Activated T-cell treated with anti-CD3 and anti-CD28 coated beads, Interleukin-2, amount 50 U/mL, for 4 hours (primary cell): ENCODE data around the gene PDE8B. TPM values are rescaled to one million over a fixed set of nuclear protein-coding genes. Genes with fewer than 3 reads are reported as not detected.
A peak's percentile ranks its signal among the peaks of the same experiment; 100 is the strongest.

Source experiments
- ATAC-seq, 2 donors: fragments of 200-7000 bp; cut with Tn5 transposase; one replicate each; pipeline ENCODE4 v1.10.0; 2021
- DNase-seq: peaks from one replicate; pipeline ENCODE4 v3.0.0-alpha.2; 2020
- H3K27me3 Mint-ChIP-seq: one replicate; pipeline ENCODE4 v1.8.0; 2021; ENCODE audit warnings: low read depth, mixed read lengths
- H3K36me3 Mint-ChIP-seq: one replicate; pipeline ENCODE4 v1.8.0; 2022; ENCODE audit warnings: mixed read lengths; ENCODE audit not compliant: insufficient read depth
- H3K4me1 Mint-ChIP-seq: one replicate; pipeline ENCODE4 v1.8.0; 2021; ENCODE audit warnings: low read depth, mixed read lengths
- H3K4me3 Mint-ChIP-seq: one replicate; pipeline ENCODE4 v1.8.0; 2021; ENCODE audit warnings: mild to moderate bottlenecking, moderate library complexity, mixed read lengths
- H3K9me3 Mint-ChIP-seq: one replicate; pipeline ENCODE4 v1.8.0; 2021; ENCODE audit warnings: mixed read lengths
- total RNA-seq, 3 donors: library from RNA; stranded (reverse); gene quantifications; one replicate each; pipeline ENCODE4 v1.2.1, GENCODE V29; 2021

The PDE8B gene
- total RNA-seq, 3 donors from 2014 or later = not detected

GRCh38 chr5:77177576-77177975 lies 32.9 kb upstream of the PDE8B start:
- Mint-ChIP-seq H3K4me3 (no peak overlapping the region), H3K4me1 (no peaks in the 10 kb centered on the region), H3K36me3 (no peaks in the 10 kb centered on the region), H3K27me3 (peaks cover 35% of the 10 kb centered on the region), H3K9me3 (no peaks in the 10 kb centered on the region)
- ATAC-seq (no peak), DNase-seq (no peak)

GRCh38 chr5:77180167-77181081 lies 30.1 kb upstream of the PDE8B start:
- ATAC-seq = peak; percentile 32 to 46
- Mint-ChIP-seq H3K4me1 (no peaks in the 10 kb centered on the region), H3K9me3 (peaks cover 3% of the 10 kb centered on the region), H3K36me3 (no peaks in the 10 kb centered on the region), H3K4me3 (no peak overlapping the region), H3K27me3 (peaks cover 48% of the 10 kb centered on the region)
- DNase-seq = no peak

- Mint-ChIP-seq H3K4me1 (no peaks in the 10 kb centered on the region), H3K4me3 (no peak overlapping the region), H3K36me3 (no peaks in the 10 kb centered on the region), H3K27me3 (peaks cover 51% of the 10 kb centered on the region), H3K9me3 (peaks cover 3% of the 10 kb centered on the region)
- no peak for ATAC-seq
- DNase-seq = no peak
These were observed 29.3 kb upstream of the PDE8B start for GRCh38 chr5:77181173-77181572.

GRCh38 chr5:77181596-77182304 lies 28.7 kb upstream of the PDE8B start:
- Mint-ChIP-seq H3K4me3 (no peak overlapping the region), H3K4me1 (no peaks in the 10 kb centered on the region), H3K9me3 (peaks cover 3% of the 10 kb centered on the region), H3K36me3 (no peaks in the 10 kb centered on the region), H3K27me3 (peaks cover 51% of the 10 kb centered on the region)
- ATAC-seq (no peak), DNase-seq (no peak)

- DNase-seq (no peak), ATAC-seq (no peak)
- Mint-ChIP-seq H3K9me3 (peaks cover 3% of the 10 kb centered on the region), H3K4me3 (no peak overlapping the region), H3K4me1 (no peaks in the 10 kb centered on the region), H3K36me3 (no peaks in the 10 kb centered on the region), H3K27me3 (peaks cover 51% of the 10 kb centered on the region)
These were observed 28.1 kb upstream of the PDE8B start for GRCh38 chr5:77182367-77182766.

GRCh38 chr5:77186652-77187370 lies 23.7 kb upstream of the PDE8B start:
- H3K27me3 Mint-ChIP-seq = peaks cover 25% of the 10 kb centered on the region
- ATAC-seq (no peak), DNase-seq (no peak)
- H3K36me3 Mint-ChIP-seq = no peaks in the 10 kb centered on the region
- H3K4me3 Mint-ChIP-seq = no peak overlapping the region
- no peaks in the 10 kb centered on the region for H3K4me1 Mint-ChIP-seq
- H3K9me3 Mint-ChIP-seq = peaks cover 3% of the 10 kb centered on the region

- Mint-ChIP-seq H3K4me1 (no peaks in the 10 kb centered on the region), H3K36me3 (no peaks in the 10 kb centered on the region), H3K9me3 (peaks cover 3% of the 10 kb centered on the region), H3K4me3 (no peak overlapping the region), H3K27me3 (peaks cover 7% of the 10 kb centered on the region)
- ATAC-seq = no peak
- no peak for DNase-seq
These were observed 21.1 kb upstream of the PDE8B start for GRCh38 chr5:77189421-77189820.

- ATAC-seq = no peak
These were observed 17.9 kb upstream of the PDE8B start for GRCh38 chr5:77192441-77193050.

GRCh38 chr5:77194762-77195161 lies 15.7 kb upstream of the PDE8B start:
- H3K9me3 Mint-ChIP-seq = peaks cover 18% of the 10 kb centered on the region
- H3K36me3 Mint-ChIP-seq = no peaks in the 10 kb centered on the region
- no peaks in the 10 kb centered on the region for H3K4me1 Mint-ChIP-seq
- peaks cover 9% of the 10 kb centered on the region for H3K27me3 Mint-ChIP-seq
- DNase-seq (no peak), ATAC-seq (no peak)
- no peak overlapping the region for H3K4me3 Mint-ChIP-seq

More at GRCh38 chr5:77192441-77193050, 17.9 kb upstream of the PDE8B start:
- no peak for DNase-seq
- no peaks in the 10 kb centered on the region for H3K36me3 Mint-ChIP-seq
- peaks cover 6% of the 10 kb centered on the region for H3K9me3 Mint-ChIP-seq
- H3K4me3 Mint-ChIP-seq = no peak overlapping the region
- H3K4me1 Mint-ChIP-seq = no peaks in the 10 kb centered on the region
- H3K27me3 Mint-ChIP-seq = peaks cover 8% of the 10 kb centered on the region

GRCh38 chr5:77197840-77198554 lies 12.5 kb upstream of the PDE8B start:
- no peaks in the 10 kb centered on the region for H3K36me3 Mint-ChIP-seq
- no peak for DNase-seq
- no peak overlapping the region for H3K4me3 Mint-ChIP-seq
- peaks cover 18% of the 10 kb centered on the region for H3K9me3 Mint-ChIP-seq
- ATAC-seq = no peak
- H3K27me3 Mint-ChIP-seq = peaks cover 9% of the 10 kb centered on the region
- H3K4me1 Mint-ChIP-seq = peaks cover 1% of the 10 kb centered on the region

- Mint-ChIP-seq H3K27me3 (peaks cover 6% of the 10 kb centered on the region), H3K36me3 (no peaks in the 10 kb centered on the region), H3K4me1 (peaks cover 1% of the 10 kb centered on the region), H3K9me3 (peaks cover 14% of the 10 kb centered on the region), H3K4me3 (no peak overlapping the region)
- DNase-seq = no peak
- ATAC-seq = no peak
These were observed 9.8 kb upstream of the PDE8B start for GRCh38 chr5:77200663-77201062.

- DNase-seq (no peak), ATAC-seq (no peak)
- Mint-ChIP-seq H3K36me3 (no peaks in the 10 kb centered on the region), H3K4me1 (peaks cover 1% of the 10 kb centered on the region), H3K4me3 (no peak overlapping the region), H3K27me3 (peaks cover 11% of the 10 kb centered on the region), H3K9me3 (peaks cover 14% of the 10 kb centered on the region)
These were observed 8.3 kb upstream of the PDE8B start for GRCh38 chr5:77202145-77202544.

GRCh38 chr5:77204967-77205366 lies 5.5 kb upstream of the PDE8B start:
- Mint-ChIP-seq H3K9me3 (no peaks in the 10 kb centered on the region), H3K4me1 (peaks cover 7% of the 10 kb centered on the region), H3K4me3 (no peak overlapping the region), H3K36me3 (no peaks in the 10 kb centered on the region), H3K27me3 (peaks cover 20% of the 10 kb centered on the region)
- ATAC-seq (no peak), DNase-seq (no peak)
